ENCODE data around the gene TJP2. TPM values are rescaled to one million over a fixed set of nuclear protein-coding genes. Genes with fewer than 3 reads are reported as not detected.
"Not testable (repeated sequence)": the region's sequence is repeated elsewhere in the genome, so short reads cannot be mapped to it uniquely, and the experiment has no call there.

The TJP2 gene
- total RNA-seq, 1 donor from 2014 or later: 39.6 TPM

DNA sequence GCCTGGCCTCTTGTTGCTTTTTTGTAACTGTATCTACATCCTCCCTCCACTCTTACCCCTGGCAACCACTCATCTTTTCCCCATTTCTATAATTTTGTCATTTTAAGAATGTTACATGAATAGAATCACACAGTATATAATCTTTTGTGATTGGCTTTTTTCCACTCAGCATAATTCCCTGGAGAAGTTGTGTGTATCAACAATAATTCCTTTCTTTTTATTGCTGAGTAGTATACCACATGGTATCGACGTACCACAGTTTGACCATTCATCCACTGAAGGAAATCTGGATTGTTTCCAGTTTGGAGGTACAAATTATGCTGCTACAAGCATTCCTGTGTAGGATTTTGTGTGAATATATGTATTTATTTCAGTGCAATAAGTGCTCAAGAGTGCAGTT lies 129.3 kb downstream of the TJP2 start:
- Histone ChIP-seq H3K4me2 (ENCODE audit: low read length) (no peak overlapping the region), H2AFZ (ENCODE audit: low read depth, low read length) (no peak overlapping the region), H3K27ac (ENCODE audit: low read depth, low read length) (no peak overlapping the region), H3K9me3 (ENCODE audit: insufficient read depth, low read depth, low read length) (no peaks in the 10 kb centered on the region), H3K36me3 (ENCODE audit: insufficient read depth, low read length) (no peaks in the 10 kb centered on the region), H3K4me1 (ENCODE audit: insufficient read depth, low read length) (peaks cover 10% of the 10 kb centered on the region), H3K27me3 (ENCODE audit: insufficient read depth, low read length) (no peaks in the 10 kb centered on the region), H3K4me3 (ENCODE audit: insufficient read depth, low read depth, low read length) (no peak overlapping the region), H3K79me2 (ENCODE audit: insufficient read depth, low read length) (no peaks in the 10 kb centered on the region), H3K9ac (ENCODE audit: low read length) (no peak overlapping the region), H4K20me1 (ENCODE audit: insufficient read depth, low read length) (no peaks in the 10 kb centered on the region)
- Mint-ChIP-seq H3K4me1 (ENCODE audit: low read depth, unreplicated experiment) (peaks cover 11% of the 10 kb centered on the region), H3K9me3 (ENCODE audit: unreplicated experiment) (no peaks in the 10 kb centered on the region), H3K4me3 (ENCODE audit: unreplicated experiment) (no peak overlapping the region), H3K27ac (ENCODE audit: unreplicated experiment) (no peak overlapping the region), H3K36me3 (ENCODE audit: low read depth, unreplicated experiment) (no peaks in the 10 kb centered on the region), H3K27me3 (ENCODE audit: low read depth, unreplicated experiment) (no peaks in the 10 kb centered on the region)
- DNase-seq (ENCODE audit: low read depth): no peak
- TF ChIP-seq, protein P1, sequence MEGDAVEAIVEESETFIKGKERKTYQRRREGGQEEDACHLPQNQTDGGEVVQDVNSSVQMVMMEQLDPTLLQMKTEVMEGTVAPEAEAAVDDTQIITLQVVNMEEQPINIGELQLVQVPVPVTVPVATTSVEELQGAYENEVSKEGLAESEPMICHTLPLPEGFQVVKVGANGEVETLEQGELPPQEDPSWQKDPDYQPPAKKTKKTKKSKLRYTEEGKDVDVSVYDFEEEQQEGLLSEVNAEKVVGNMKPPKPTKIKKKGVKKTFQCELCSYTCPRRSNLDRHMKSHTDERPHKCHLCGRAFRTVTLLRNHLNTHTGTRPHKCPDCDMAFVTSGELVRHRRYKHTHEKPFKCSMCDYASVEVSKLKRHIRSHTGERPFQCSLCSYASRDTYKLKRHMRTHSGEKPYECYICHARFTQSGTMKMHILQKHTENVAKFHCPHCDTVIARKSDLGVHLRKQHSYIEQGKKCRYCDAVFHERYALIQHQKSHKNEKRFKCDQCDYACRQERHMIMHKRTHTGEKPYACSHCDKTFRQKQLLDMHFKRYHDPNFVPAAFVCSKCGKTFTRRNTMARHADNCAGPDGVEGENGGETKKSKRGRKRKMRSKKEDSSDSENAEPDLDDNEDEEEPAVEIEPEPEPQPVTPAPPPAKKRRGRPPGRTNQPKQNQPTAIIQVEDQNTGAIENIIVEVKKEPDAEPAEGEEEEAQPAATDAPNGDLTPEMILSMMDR (IDR thresholded peaks at IDR 0.05; ENCODE audit: insufficient read depth, low read depth, low read length): no peak
- TF ChIP-seq EZH2 (IDR thresholded peaks at IDR 0.05; ENCODE audit: insufficient read depth, low read length): no peak
- FAIRE-seq: no peak

DNA sequence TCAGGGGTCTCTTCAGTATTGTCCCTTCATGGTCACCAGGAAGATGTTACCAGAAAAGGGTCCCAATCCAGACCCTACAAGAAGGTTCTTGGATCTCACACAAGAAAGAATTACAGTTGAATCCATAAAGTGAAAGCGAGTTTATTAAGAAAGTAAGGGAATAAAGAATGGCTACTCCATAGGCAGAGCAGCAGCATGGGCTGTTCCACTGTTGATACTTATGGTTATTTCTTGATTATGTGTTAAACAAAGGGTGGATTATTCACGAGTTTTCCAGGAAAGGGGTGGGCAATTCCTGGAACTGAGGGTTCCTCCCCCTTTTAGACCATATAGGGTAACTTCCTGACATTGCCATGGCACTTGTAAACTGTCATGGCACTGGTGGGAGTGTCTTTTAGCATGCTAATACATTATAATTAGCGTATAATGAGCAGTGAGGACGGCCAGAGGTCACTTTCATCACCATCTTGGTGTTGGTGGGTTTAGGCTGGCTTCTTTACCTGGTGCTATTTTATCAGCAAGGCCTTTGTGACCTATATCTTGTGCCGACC lies 132.9 kb downstream of the TJP2 start:
- H3K4me3 ChIP-seq (ENCODE audit: insufficient read depth, low read depth, low read length); H3K27me3 ChIP-seq (ENCODE audit: insufficient read depth, low read length); DNase-seq (ENCODE audit: low read depth); H3K36me3 ChIP-seq (ENCODE audit: insufficient read depth, low read length); H3K79me2 ChIP-seq (ENCODE audit: insufficient read depth, low read length); H3K9me3 Mint-ChIP-seq (ENCODE audit: unreplicated experiment); H3K9ac ChIP-seq (ENCODE audit: low read length); H3K4me2 ChIP-seq (ENCODE audit: low read length); H3K4me3 Mint-ChIP-seq (ENCODE audit: unreplicated experiment); H3K9me3 ChIP-seq (ENCODE audit: insufficient read depth, low read depth, low read length); FAIRE-seq; H3K36me3 Mint-ChIP-seq (ENCODE audit: low read depth, unreplicated experiment); H3K27ac Mint-ChIP-seq (ENCODE audit: unreplicated experiment); H2AFZ ChIP-seq (ENCODE audit: low read depth, low read length); H4K20me1 ChIP-seq (ENCODE audit: insufficient read depth, low read length); H3K27ac ChIP-seq (ENCODE audit: low read depth, low read length); H3K27me3 Mint-ChIP-seq (ENCODE audit: low read depth, unreplicated experiment): not testable (repeated sequence)
- peaks cover 18% of the 10 kb centered on the region for H3K4me1 Mint-ChIP-seq (ENCODE audit: low read depth, unreplicated experiment)
- H3K4me1 ChIP-seq (ENCODE audit: insufficient read depth, low read length): peaks cover 14% of the 10 kb centered on the region

DNA sequence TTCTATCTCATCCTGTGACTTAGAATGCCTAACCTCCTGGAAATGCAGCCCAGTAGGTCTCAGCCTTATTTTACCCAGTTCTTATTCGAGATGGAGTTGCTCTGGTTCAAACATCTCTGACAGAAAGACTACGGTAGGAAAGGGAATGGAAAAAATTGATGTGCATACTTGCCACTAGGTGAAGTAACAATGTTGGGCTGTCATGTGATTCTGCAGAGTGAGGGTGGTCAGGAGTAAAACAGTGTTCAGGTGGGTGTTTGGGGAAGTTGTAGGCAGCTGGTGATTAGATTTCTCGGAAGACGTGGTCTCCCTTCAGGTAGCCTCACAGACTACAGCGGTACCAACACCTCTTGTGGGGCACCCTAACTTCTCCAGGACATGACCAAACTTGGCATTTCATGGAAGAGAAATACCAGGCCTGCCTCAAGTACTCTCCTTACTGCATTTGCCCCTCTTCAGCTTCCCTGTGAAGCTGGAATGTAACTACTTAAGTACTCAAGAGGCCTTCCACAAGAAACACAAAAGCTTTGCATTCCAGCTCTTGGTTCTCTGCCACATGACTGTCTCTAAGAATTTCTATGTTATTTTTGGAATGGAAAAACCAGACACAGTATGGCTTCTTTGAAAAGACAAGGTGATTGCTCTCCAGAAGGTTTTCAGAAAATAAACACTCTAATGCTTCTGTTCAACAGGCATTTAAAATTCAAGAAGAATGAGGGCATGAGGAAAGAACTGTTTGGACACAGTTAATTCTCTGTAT lies 133.5 kb downstream of the TJP2 start:
- no peaks in the 10 kb centered on the region for H3K79me2 ChIP-seq (ENCODE audit: insufficient read depth, low read length)
- H3K4me3 ChIP-seq (ENCODE audit: insufficient read depth, low read depth, low read length): no peak overlapping the region
- no peak overlapping the region for H3K9ac ChIP-seq (ENCODE audit: low read length)
- no peak overlapping the region for H3K4me3 Mint-ChIP-seq (ENCODE audit: unreplicated experiment)
- peak overlapping the region; percentile 88 for H3K27ac Mint-ChIP-seq (ENCODE audit: unreplicated experiment)
- H3K27ac ChIP-seq (ENCODE audit: low read depth, low read length): peak overlapping the region; percentile 23
- no peaks in the 10 kb centered on the region for H4K20me1 ChIP-seq (ENCODE audit: insufficient read depth, low read length)
- H2AFZ ChIP-seq (ENCODE audit: low read depth, low read length): no peak overlapping the region
- peaks cover 3% of the 10 kb centered on the region for H3K36me3 Mint-ChIP-seq (ENCODE audit: low read depth, unreplicated experiment)
- H3K36me3 ChIP-seq (ENCODE audit: insufficient read depth, low read length): no peaks in the 10 kb centered on the region
- TF ChIP-seq, protein P1 (IDR thresholded peaks at IDR 0.05; ENCODE audit: insufficient read depth, low read depth, low read length): no peak
- TF ChIP-seq EZH2 (IDR thresholded peaks at IDR 0.05; ENCODE audit: insufficient read depth, low read length): no peak
- peak; percentile 37 for FAIRE-seq
- H3K4me1 Mint-ChIP-seq (ENCODE audit: low read depth, unreplicated experiment): peaks cover 18% of the 10 kb centered on the region
- H3K4me2 ChIP-seq (ENCODE audit: low read length): peak overlapping the region; percentile 43
- DNase-seq (ENCODE audit: low read depth): peak; percentile 96
- no peaks in the 10 kb centered on the region for H3K27me3 Mint-ChIP-seq (ENCODE audit: low read depth, unreplicated experiment)
- peaks cover 1% of the 10 kb centered on the region for H3K9me3 ChIP-seq (ENCODE audit: insufficient read depth, low read depth, low read length)
- peaks cover 11% of the 10 kb centered on the region for H3K9me3 Mint-ChIP-seq (ENCODE audit: unreplicated experiment)
- peaks cover 14% of the 10 kb centered on the region for H3K4me1 ChIP-seq (ENCODE audit: insufficient read depth, low read length)
- no peaks in the 10 kb centered on the region for H3K27me3 ChIP-seq (ENCODE audit: insufficient read depth, low read length)
